Parathyroid adenoma (tissue), 2 donors: ENCODE measurements around the gene GDPD1.
A peak's percentile ranks its signal among the peaks of the same experiment; 100 is the strongest.
"Not testable (repeated sequence)": the region's sequence is repeated elsewhere in the genome, so short reads cannot be mapped to it uniquely, and the experiment has no call there.

ENCODE experiments used
- H2AFZ ChIP-seq: fragments of 300-600 bp; sonication (generic); one replicate; pipeline ENCODE4 v1.7.0; 2017; ENCODE audit warnings: antibody characterized with exemption, mild to moderate bottlenecking
- H3K27ac ChIP-seq: fragments of 300-600 bp; sonication (generic); one replicate; pipeline ENCODE4 v1.7.0; 2017
- H3K27me3 ChIP-seq: fragments of 300-600 bp; sonication (generic); one replicate; pipeline ENCODE4 v1.7.0; 2017; ENCODE audit warnings: low read length; ENCODE audit not compliant: control insufficient read depth, insufficient read depth
- H3K36me3 ChIP-seq: fragments of 300-600 bp; sonication (generic); one replicate; pipeline ENCODE4 v1.7.0; 2017; ENCODE audit warnings: low read length; ENCODE audit not compliant: control insufficient read depth, insufficient read depth
- H3K4me1 ChIP-seq: fragments of 300-600 bp; sonication (generic); one replicate; pipeline ENCODE4 v1.7.0; 2017; ENCODE audit warnings: control low read depth
- H3K4me2 ChIP-seq: fragments of 300-600 bp; sonication (generic); one replicate; pipeline ENCODE4 v1.7.0; 2017; ENCODE audit warnings: low read length
- H3K4me3 ChIP-seq: fragments of 300-600 bp; sonication (generic); one replicate; pipeline ENCODE4 v1.7.0; 2017; ENCODE audit warnings: low read depth, low read length
- H3K79me2 ChIP-seq: fragments of 300-600 bp; sonication (generic); one replicate; pipeline ENCODE4 v1.7.0; 2017; ENCODE audit warnings: control low read depth
- H3K9ac ChIP-seq: fragments of 300-600 bp; sonication (generic); one replicate; pipeline ENCODE4 v1.7.0; 2017; ENCODE audit warnings: mild to moderate bottlenecking
- H3K9me3 ChIP-seq: fragments of 300-600 bp; sonication (generic); one replicate; pipeline ENCODE4 v1.7.0; 2017; ENCODE audit warnings: low read length; ENCODE audit not compliant: control insufficient read depth
- TF ChIP-seq, protein P1 (sequence below): fragments of 300-600 bp; sonication (generic); IDR thresholded peaks from one replicate; pipeline ENCODE4 v1.7.0; 2017; ENCODE audit warnings: antibody characterized with exemption, mild to moderate bottlenecking
- donor health status: primary hyperparathyroidism.

Gene GDPD1

DNA sequence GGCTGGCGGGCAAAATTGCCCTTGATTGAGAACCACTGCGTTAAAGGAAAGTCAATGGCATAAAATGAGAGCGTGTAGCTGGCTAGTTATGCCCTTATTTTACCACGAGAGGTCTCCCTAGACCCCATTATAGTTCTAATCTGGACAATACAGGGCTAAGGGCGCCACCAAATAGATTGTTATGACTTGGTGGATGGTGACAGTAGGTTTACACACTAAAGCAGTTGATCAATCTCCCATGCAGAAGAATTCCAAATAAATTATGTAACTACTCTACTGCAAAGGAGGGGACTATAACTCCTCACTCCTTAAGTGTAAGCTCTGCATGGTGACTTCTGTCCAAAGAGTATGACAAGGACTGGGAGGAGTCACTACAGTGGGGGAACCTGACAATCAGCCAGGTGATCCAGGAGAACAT is 90.7 kb downstream of the GDPD1 start:
- H3K9ac ChIP-seq: no peak overlapping the region
- H3K27me3 ChIP-seq: no peaks in the 10 kb centered on the region
- no peaks in the 10 kb centered on the region for H3K9me3 ChIP-seq
- no peak overlapping the region for H3K27ac ChIP-seq
- no peaks in the 10 kb centered on the region for H3K4me1 ChIP-seq
- no peak overlapping the region for H3K4me3 ChIP-seq
- no peak overlapping the region for H3K4me2 ChIP-seq
- H3K36me3 ChIP-seq: no peaks in the 10 kb centered on the region
- TF ChIP-seq, protein P1, sequence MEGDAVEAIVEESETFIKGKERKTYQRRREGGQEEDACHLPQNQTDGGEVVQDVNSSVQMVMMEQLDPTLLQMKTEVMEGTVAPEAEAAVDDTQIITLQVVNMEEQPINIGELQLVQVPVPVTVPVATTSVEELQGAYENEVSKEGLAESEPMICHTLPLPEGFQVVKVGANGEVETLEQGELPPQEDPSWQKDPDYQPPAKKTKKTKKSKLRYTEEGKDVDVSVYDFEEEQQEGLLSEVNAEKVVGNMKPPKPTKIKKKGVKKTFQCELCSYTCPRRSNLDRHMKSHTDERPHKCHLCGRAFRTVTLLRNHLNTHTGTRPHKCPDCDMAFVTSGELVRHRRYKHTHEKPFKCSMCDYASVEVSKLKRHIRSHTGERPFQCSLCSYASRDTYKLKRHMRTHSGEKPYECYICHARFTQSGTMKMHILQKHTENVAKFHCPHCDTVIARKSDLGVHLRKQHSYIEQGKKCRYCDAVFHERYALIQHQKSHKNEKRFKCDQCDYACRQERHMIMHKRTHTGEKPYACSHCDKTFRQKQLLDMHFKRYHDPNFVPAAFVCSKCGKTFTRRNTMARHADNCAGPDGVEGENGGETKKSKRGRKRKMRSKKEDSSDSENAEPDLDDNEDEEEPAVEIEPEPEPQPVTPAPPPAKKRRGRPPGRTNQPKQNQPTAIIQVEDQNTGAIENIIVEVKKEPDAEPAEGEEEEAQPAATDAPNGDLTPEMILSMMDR: peak; percentile 85
- H3K79me2 ChIP-seq: no peaks in the 10 kb centered on the region
- peak overlapping the region; percentile 77 for H2AFZ ChIP-seq

DNA sequence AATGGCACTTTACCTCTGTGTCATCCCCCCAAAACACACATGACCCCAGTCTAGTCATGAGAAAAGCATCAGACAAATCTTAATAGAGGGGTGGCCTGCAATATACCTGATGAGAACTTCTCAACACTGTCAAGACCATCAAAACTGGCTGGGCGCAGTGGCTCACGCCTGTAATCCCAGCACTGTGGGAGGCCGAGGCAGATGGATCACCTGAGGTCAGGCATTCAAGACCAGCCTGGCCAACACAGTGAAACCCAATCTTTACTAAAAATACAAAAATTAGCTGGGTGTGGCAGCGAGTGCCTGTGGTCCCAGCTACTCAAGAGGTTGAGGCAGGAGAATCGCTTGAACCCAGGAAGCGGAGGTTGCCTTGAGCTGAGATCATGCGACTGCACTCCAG is 91.2 kb downstream of the GDPD1 start:
- not testable (repeated sequence) for H3K36me3 ChIP-seq, H3K4me1 ChIP-seq, H3K27me3 ChIP-seq, H3K79me2 ChIP-seq, H3K27ac ChIP-seq, H3K9ac ChIP-seq, H3K4me2 ChIP-seq, H2AFZ ChIP-seq, H3K4me3 ChIP-seq, H3K9me3 ChIP-seq

DNA sequence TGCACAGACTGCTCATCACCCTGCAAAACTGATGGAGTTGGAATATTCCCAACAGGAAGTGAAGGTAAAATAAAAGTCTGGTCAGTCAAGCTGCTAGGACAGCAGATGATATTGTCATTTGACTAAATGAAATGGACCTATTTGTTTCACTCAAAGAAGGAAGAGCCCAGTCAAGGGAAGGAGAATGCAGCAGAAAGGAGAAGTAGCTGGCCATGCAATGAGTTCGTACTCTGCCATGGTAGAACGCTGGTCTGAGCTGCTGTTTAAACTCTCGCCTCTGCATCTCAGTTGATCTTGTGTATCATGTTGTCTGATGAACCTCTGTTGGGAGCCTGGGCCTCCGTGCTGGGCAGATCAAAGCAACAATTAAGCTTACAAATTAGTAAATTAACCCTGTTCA is 95.6 kb downstream of the GDPD1 start:
- H3K4me2 ChIP-seq: no peak overlapping the region
- no peaks in the 10 kb centered on the region for H3K36me3 ChIP-seq
- H3K4me1 ChIP-seq: no peaks in the 10 kb centered on the region
- H3K9ac ChIP-seq: no peak overlapping the region
- no peak overlapping the region for H3K27ac ChIP-seq
- peak overlapping the region; percentile 28 for H2AFZ ChIP-seq
- no peaks in the 10 kb centered on the region for H3K79me2 ChIP-seq
- TF ChIP-seq, protein P1: no peak
- no peaks in the 10 kb centered on the region for H3K27me3 ChIP-seq
- no peak overlapping the region for H3K4me3 ChIP-seq
- H3K9me3 ChIP-seq: no peaks in the 10 kb centered on the region
